ENCODE data around the gene TSGA10IP. TPM values are rescaled to one million over a fixed set of nuclear protein-coding genes. Genes with fewer than 3 reads are reported as not detected.

The TSGA10IP gene
- total RNA-seq, result not detected in 2 replicates

DNA sequence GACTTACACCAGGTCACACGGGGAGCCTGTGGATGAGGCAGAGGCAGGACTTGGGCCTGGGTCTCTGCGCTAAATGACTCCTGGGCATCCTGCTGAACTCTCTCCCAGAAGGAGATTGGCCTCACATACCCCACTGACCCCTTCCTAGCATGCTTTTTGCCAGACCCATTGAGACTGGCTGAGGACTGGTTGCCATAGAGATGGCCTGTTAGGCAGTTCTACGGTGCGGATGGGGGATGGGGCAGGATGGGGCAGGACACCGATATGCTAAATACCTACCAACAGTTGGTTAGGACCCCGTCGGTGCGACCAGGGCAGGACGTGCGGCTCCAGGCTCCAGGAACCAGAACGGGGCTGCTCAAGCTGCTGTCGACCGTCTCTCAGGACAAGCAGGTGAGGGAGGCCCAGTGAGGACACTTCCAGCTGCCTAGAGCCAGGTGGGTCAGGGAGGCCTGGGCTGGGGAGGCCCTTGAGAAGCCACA, at the start of gene TSGA10IP:
Gene TSGA10IP, plus strand, starts transcription at position 51 of the 482 bp plus-strand sequence. Its CDS starts 196 bp downstream, at position 247.

GRCh38 chr11:65900125-65900898, 45.0 kb upstream of the TSGA10IP start, which contains the start of gene FOSL1:
TSS of gene FOSL1 (minus strand) at chr11:65900388. CDS start at chr11:65900339, 49 bp downstream.

DNA sequence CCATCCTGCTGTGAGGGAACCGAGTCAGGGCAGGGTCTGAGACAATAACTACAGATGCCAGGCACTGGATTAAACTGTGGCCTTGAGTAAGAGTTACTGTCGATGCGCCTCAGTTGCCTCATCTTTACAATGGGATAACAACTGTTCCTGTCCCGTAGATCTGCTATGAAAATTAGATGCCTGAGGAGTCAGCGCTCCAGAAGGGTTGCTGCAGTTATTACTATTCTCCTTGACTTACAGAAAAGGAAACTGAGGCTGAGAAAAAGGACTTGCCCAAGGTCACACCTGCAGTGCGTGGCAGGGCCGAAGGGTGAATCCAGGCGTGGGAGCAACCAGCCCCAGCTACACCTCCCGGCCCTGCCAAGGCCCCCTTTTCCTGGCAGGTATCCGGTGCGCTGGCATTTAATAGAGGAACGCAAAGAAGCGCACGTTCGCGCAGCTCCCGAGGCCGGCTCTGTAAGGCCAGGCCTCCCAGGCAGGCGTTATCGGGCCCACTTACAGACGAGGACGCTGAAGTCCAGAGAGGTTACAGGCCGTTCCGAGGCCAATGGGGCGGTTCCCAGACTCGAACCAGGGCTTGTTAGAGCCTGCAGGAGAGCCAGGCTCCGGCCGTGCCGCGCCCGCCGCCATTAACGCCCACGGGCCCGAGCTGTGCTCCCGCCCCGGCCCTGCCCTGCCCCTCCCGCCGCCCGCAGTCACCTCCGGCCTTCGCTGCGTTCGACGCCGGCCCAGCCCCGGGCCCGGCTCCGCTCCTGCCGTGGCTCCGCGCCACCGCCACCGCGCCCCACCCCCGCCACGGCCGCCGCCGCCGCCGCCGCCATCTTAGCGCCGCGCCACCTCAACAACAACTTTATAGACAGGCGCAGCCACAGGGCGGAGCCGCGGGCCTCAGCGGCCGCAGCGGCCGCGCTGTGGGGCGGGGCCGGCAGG, 26.8 kb upstream of the TSGA10IP start, which contains the start of gene C11orf68:
Gene C11orf68, minus strand, starts transcription at position 852 of the 930 bp plus-strand sequence. Its CDS starts 31 bp downstream, at position 821.

DNA sequence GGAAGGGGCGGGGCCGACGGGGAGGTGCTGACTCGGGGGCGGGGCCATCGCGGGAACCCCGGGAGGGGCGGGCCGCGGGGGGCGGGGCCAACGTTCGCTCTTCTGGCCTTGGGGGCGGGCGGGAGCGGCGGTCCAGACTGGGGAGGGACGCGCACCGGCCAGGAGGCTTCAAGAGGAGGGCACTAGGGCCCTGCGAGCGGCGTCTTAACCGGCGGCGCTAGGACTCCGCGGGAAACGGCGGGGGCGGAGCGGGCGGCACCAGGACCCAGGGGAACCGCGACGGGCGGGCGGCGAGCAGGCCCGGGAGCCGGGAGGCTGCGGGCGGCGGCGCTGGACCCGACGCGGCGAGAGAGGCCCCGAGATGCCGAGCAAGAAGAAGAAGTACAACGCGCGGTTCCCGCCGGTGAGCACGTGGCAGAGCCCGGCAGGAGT, 26.1 kb upstream of the TSGA10IP start, which contains the start of gene DRAP1:
Gene DRAP1, plus strand, starts transcription at position 286 of the 432 bp plus-strand sequence. Its CDS starts 76 bp downstream, at position 362.

GRCh38 chr11:65961267-65962140, 16.2 kb downstream of the TSGA10IP start, which contains the start of gene SART1:
TSS of gene SART1 (plus strand) at chr11:65961734. CDS start at chr11:65961781, 47 bp downstream.

GRCh38 chr11:66001942-66002647, 56.8 kb downstream of the TSGA10IP start, which contains the start of the genes BANF1 and EIF1AD:
TSS of gene BANF1 (plus strand) at chr11:66002503. CDS start at chr11:66003251, 748 bp downstream.
TSS of gene EIF1AD (minus strand) at chr11:66002157. CDS start at chr11:66000389, 1,768 bp downstream.

Other genes with a start within 250 kb of the TSGA10IP start
- 53.2 and 67.1 TPM in 2 replicates for gene KAT5, start 233.2 kb upstream of the TSGA10IP start, total RNA-seq
- gene RNASEH2C, start 224.7 kb upstream of the TSGA10IP start, total RNA-seq, result 24.7 and 37.1 TPM in 2 replicates
- 17.0 and 20.0 TPM in 2 replicates for gene AP5B1, start 164.5 kb upstream of the TSGA10IP start, total RNA-seq
- 1.3 and 2.0 TPM in 2 replicates for gene OVOL1, start 158.4 kb upstream of the TSGA10IP start, total RNA-seq
- 1.1 and 5.5 TPM in 2 replicates for gene SNX32, start 111.5 kb upstream of the TSGA10IP start, total RNA-seq
- 397 and 949 TPM in 2 replicates for gene CFL1, start 87.3 kb upstream of the TSGA10IP start, total RNA-seq
- gene MUS81, start 85.0 kb upstream of the TSGA10IP start, total RNA-seq, result 42.0 and 54.2 TPM in 2 replicates
- gene EFEMP2, start 72.7 kb upstream of the TSGA10IP start, total RNA-seq, result 39.4 and 68.7 TPM in 2 replicates
- 0.79 TPM in 1 of 2 replicates, not detected in the other for gene CTSW, start 65.6 kb upstream of the TSGA10IP start, total RNA-seq
- 110 and 165 TPM in 2 replicates for gene FIBP, start 57.0 kb upstream of the TSGA10IP start, total RNA-seq
- gene CCDC85B, start 54.8 kb upstream of the TSGA10IP start, total RNA-seq, result 23.2 and 30.0 TPM in 2 replicates
- 1.1 and 1.2 TPM in 2 replicates for gene FOSL1, start 45.1 kb upstream of the TSGA10IP start, total RNA-seq
- gene C11orf68, start 26.4 kb upstream of the TSGA10IP start, total RNA-seq, result 24.3 and 35.7 TPM in 2 replicates
- 63.6 and 81.4 TPM in 2 replicates for gene DRAP1, start 26.1 kb upstream of the TSGA10IP start, total RNA-seq
- 33.4 and 37.7 TPM in 2 replicates for gene SART1, start 16.3 kb downstream of the TSGA10IP start, total RNA-seq
- 29.8 and 40.0 TPM in 2 replicates for gene EIF1AD, start 56.7 kb downstream of the TSGA10IP start, total RNA-seq
- 23.2 and 37.5 TPM in 2 replicates for gene BANF1, start 57.0 kb downstream of the TSGA10IP start, total RNA-seq
- gene CST6, start 66.5 kb downstream of the TSGA10IP start, total RNA-seq, result 39.3 and 66.6 TPM in 2 replicates
- under 0.01 and 0.54 TPM in 2 replicates for gene CATSPER1, start 81.0 kb downstream of the TSGA10IP start, total RNA-seq
- gene GAL3ST3, start 103.7 kb downstream of the TSGA10IP start, total RNA-seq, result not detected in 2 replicates
- 138 and 219 TPM in 2 replicates for gene SF3B2, start 106.9 kb downstream of the TSGA10IP start, total RNA-seq
- 40.8 and 50.6 TPM in 2 replicates for gene PACS1, start 124.8 kb downstream of the TSGA10IP start, total RNA-seq

Data from placental epithelial cell (primary cell).